A549 treated with Mapracorat at 1 μM for 4 hours (cell line): Measurements from ENCODE around the gene ADRM1. TPM values are rescaled to one million over a fixed set of nuclear protein-coding genes. Genes with fewer than 3 reads are reported as not detected.

Experiments used
- total RNA-seq: library from RNA; stranded (reverse); fragments of 200-300 nt; extraction: Qiagen RNA extraction; gene quantifications from 5 replicates; pipeline ENCODE4 v1.2.3, GENCODE V29; 2022

The ADRM1 gene
- 152 to 196 TPM (median 187 TPM) in 5 replicates for total RNA-seq

GRCh38 chr20:62302341-62303061 is at the start of gene ADRM1:
ADRM1 (plus strand) TSS chr20:62302997; CDS start chr20:62303569, 572 bp downstream.

Other genes with a start within 250 kb of the ADRM1 start
- gene TAF4, start 237.1 kb upstream of the ADRM1 start, total RNA-seq, result 14.2 to 18.7 TPM (median 17.4 TPM) in 5 replicates
- gene LSM14B, start 180.5 kb upstream of the ADRM1 start, total RNA-seq, result 21.5 to 26.4 TPM (median 26.3 TPM) in 5 replicates
- 481 to 596 TPM (median 560 TPM) in 5 replicates for gene PSMA7, start 159.6 kb upstream of the ADRM1 start, total RNA-seq
- 6.1 to 10.7 TPM (median 9.4 TPM) in 5 replicates for gene SS18L1, start 159.2 kb upstream of the ADRM1 start, total RNA-seq
- gene MTG2, start 120.0 kb upstream of the ADRM1 start, total RNA-seq, result 29.6 to 40.6 TPM (median 37.1 TPM) in 5 replicates
- gene HRH3, start 82.7 kb upstream of the ADRM1 start, total RNA-seq, result not detected in 5 replicates
- gene OSBPL2, start 64.5 kb upstream of the ADRM1 start, total RNA-seq, result 16.5 to 21.5 TPM (median 21.2 TPM) in 5 replicates
- gene LAMA5, start 64.3 kb downstream of the ADRM1 start, total RNA-seq, result 260 to 513 TPM (median 431 TPM) in 5 replicates
- 2,654 to 2,993 TPM (median 2,828 TPM) in 5 replicates for gene RPS21, start 84.1 kb downstream of the ADRM1 start, total RNA-seq
- 4.4 to 5.8 TPM (median 5.2 TPM) in 5 replicates for gene CABLES2, start 104.3 kb downstream of the ADRM1 start, total RNA-seq
- gene RBBP8NL, start 124.5 kb downstream of the ADRM1 start, total RNA-seq, result 0.52 to 1.0 TPM (median 0.73 TPM) in 5 replicates
- 0.41 to 0.78 TPM (median 0.70 TPM) in 5 replicates for gene GATA5, start 173.0 kb downstream of the ADRM1 start, total RNA-seq